GM12892 (cell line): Measurements from ENCODE around the gene FAM184B.
A peak's percentile ranks its signal among the peaks of the same experiment; 100 is the strongest.
"Not testable (repeated sequence)": the region's sequence is repeated elsewhere in the genome, so short reads cannot be mapped to it uniquely, and the experiment has no call there.

Experiments
- DNase-seq: peaks from one replicate; pipeline ENCODE4 v3.0.0; 2011; ENCODE audit not compliant: insufficient read length
- FAIRE-seq: peaks from 2 replicates; lab custom pipeline; 2011; peaks lifted over from hg19 to GRCh38; lab: Jason Lieb, UNC
- POLR2A ChIP-seq: IDR thresholded peaks from 2 replicates; pipeline ENCODE4 v1.6.1; 2011; ENCODE audit warnings: low read depth, low read length, control low read depth
- POLR2AphosphoS5 ChIP-seq: IDR thresholded peaks from 2 replicates; pipeline ENCODE4 v1.6.1; 2011; ENCODE audit warnings: low read depth, low read length, control low read depth
- TAF1 ChIP-seq: IDR thresholded peaks from 2 replicates; pipeline ENCODE4 v1.6.1; 2011; ENCODE audit warnings: low read depth, mild to moderate bottlenecking, control low read depth, low read length, borderline replicate concordance

FAM184B gene

DNA sequence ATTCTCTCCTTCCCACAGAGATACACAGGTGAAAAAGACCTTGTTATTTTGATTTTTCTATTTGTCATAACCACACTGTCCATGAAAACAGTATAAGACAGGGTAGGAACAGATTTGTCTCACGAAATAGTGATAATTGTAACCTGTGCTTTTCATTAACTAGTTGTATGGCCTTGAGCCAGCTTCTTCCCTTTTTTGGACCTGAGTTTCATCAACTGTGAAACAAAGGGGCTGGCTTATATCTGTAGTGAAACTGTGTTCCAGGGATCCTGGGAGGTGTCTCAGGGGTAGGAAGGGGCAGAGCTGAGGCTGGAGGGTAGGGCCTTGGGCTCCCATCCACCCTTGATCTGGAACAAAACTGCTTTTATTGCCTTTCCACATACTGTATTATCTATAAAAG, 116.1 kb downstream of the FAM184B start:
- DNase-seq (no peak), FAIRE-seq (no peak)
- no peak for TF ChIP-seq POLR2A

DNA sequence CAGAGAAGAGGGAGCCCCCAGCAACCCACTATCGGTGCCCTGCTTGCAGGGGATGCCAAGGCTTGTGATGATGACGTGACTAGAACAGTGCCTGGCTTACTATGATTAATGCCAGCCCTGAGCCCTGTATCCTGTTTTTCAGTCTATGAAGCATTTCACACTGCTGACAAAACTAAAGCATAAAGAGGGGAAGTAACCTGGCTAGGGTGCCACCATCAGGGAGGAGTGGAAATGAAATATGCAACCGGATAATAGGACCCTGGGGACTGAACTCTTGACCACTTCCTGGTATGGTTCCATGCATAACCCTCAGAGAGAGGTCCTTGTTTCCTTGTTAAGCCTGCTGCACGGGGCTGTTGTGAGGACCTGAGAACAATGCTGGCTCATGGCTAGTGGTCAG, 116.7 kb downstream of the FAM184B start:
- TF ChIP-seq TAF1 = no peak
- TF ChIP-seq POLR2AphosphoS5 = no peak
- no peak for TF ChIP-seq POLR2A
- DNase-seq (no peak), FAIRE-seq (peak; percentile 78)

DNA sequence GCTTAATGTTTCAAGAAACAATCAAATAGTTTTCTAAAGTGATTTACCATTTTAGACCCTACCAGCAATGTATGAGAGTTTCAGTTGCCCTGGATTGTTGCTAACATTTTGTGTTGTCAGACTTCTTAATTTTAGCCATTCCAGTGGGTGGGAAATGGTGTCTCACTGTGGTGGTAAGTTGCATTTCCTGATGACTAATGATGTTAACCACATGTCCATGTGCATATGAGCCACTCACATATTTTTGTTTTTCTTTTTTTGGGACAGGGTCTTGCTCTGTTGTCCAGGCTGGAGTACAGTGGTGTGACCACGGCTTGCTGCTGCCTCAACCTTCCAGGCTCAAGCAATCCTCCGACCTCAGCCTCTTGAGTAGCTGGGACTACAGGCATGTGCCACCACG, 118.7 kb downstream of the FAM184B start:
- no peak for DNase-seq
- TF ChIP-seq POLR2AphosphoS5 (no peak), TAF1 (no peak), POLR2A (no peak)
- no peak for FAIRE-seq

DNA sequence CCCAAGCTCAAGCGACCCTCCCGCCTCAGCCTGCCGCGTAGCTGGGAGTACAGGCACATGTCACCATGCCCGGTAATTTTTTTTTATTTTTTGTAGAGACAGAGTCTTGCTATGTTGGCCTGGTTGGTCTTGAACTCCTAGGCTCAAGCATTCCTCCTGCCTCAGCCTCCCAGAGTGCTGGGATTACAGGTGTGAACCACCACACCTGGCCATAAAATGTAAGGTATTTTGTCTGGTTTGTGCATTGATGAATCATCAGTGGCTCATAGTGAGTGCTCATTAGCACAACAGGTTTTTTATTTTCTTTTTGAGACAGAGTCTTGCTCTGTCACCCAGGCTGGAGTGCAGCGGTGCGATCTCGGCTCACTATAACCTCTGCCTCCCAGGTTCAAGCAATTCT, 122.2 kb downstream of the FAM184B start:
- DNase-seq, FAIRE-seq: not testable (repeated sequence)

DNA sequence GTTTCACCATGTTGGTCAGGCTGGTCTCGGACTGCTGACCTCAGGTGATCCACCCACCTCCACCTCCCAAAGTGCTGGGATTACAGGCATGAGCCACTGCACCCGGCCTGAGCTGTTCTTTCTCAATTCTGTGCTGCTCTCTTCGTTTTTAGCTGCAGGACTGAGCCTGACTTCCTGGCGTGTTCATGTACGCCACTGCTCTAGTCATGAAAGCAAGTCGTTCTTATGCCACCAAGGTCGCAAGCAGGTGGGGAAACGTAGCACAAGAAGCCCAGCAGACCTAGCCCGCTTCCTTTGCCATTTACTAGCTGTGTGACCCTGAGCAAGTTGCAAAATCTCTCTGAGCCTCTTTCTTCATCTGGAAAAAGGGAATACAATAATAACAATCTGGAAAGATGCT, 123.6 kb downstream of the FAM184B start:
- FAIRE-seq = no peak
- no peak for TF ChIP-seq POLR2A
- TF ChIP-seq TAF1 = no peak
- TF ChIP-seq POLR2AphosphoS5 = no peak

DNA sequence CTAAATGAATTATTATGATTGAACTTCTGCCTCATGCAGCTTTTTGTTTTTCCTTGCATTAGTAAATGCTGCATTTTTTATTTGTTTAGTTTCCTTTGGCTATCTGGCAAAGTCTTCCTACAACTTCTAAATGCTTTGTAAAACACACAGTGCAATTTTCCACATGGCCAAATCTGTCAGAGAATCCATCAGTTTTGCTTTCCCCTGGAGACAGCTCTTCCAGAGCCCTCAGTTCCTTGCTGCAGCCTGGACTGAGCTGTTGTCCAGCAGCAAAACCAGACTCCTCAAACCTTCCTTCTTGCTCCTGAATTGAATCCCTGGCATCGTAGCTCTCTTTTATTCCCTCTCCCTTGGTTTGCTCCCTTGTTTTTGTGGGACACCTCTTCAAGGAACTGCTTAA, 124.3 kb downstream of the FAM184B start:
- no peak for FAIRE-seq
- TF ChIP-seq POLR2A = no peak
- no peak for TF ChIP-seq TAF1
- no peak for TF ChIP-seq POLR2AphosphoS5
- DNase-seq = no peak

More for the DNA sequence above, 123.6 kb downstream of the FAM184B start:
- DNase-seq = no peak

DNA sequence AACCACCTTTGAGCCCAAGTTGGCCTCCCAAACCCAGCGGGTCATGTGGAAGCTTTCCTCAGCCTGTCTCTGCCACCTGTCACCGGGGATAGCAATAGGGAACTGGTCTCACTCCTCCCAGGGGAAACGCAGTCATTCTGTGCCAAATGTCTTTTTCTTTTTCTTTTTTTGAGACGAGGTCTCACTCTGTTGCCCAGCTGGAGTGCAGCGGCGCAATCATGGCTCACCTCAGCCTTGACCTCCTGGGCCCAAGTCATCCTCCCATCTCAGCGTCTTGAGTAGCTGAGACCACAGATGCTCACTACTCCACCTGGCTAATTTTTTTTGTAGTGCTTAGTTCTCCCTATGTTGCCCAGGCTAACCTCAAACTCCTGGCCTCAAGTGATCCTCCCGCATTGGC, 126.7 kb downstream of the FAM184B start:
- no peak for FAIRE-seq
- no peak for DNase-seq
- TF ChIP-seq POLR2A (no peak), TAF1 (no peak), POLR2AphosphoS5 (no peak)

DNA sequence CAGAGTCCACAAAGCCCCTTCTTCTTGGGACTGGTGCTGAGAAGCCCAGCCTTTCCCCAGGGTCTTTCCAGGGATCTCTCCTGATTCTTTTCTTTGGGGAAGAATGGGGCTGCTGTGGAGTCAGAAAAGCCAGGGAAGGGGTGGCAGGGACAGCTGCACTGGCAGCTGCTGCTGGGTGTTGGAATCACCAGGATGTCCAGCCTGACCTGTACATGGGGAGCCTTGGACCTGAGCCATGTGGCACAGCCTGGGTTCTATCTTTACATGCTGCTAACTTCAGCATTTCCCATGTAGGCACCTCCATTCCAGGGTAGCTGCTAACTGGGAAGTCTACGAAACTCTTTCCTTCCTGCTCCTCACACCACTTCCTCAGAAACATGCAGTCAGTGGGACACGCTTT, 131.0 kb downstream of the FAM184B start:
- FAIRE-seq (no peak), DNase-seq (no peak)
- TF ChIP-seq TAF1 (no peak), POLR2A (no peak), POLR2AphosphoS5 (no peak)

DNA sequence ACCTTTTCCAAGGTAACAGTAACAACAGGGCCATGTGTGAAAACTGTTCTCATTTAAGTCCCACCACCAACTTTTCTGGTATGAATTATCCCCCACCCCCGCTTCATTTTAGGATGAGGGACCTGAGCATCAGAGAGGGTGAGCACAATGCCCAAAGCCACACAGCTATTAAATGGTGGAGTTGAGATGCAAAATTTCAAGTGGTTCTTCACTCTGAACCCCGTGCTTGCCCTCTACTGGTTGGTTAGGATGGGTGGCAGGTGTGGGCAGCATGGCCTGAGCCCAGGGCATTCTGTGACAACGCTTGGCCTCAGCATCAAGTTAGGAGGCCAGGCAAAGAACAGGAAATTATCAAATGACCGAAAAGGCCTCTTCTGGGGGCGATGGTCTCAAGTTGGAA, 133.5 kb downstream of the FAM184B start:
- FAIRE-seq = no peak
- DNase-seq = no peak
- no peak for TF ChIP-seq POLR2AphosphoS5
- no peak for TF ChIP-seq POLR2A
- no peak for TF ChIP-seq TAF1

DNA sequence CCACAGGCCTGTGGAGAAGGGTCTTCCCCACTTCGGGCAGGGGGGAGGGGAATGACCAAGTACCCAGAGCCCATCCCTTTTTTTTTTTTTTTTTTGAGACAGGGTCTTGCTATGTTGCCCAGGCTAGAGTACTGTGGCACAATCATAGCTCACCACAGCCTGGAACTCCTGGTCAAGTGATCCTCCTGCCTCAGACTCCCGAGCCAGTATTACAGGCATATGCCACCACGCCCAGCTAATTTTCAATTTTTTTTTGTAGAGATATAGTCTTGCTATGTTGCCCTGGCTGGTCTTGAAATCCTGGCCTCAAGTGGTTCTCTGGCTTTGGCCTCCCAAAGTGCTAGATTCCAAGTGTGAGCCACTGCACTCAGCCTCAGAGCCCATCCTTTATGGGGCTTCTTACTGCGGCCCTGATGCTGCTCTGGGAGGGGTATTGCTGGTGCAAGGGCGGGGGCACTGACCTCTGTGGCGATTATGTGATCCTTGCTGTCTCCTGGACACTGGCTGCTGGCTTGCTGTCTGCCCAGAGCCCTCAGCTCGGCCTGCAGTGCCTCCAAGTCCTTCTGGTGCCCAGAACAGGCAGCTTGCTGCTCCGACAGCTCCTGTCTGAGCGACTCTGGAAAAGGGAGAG, 134.1 kb downstream of the FAM184B start:
- no peak for TF ChIP-seq TAF1
- no peak for TF ChIP-seq POLR2AphosphoS5
- no peak for TF ChIP-seq POLR2A
- FAIRE-seq (no peak), DNase-seq (no peak)

DNA sequence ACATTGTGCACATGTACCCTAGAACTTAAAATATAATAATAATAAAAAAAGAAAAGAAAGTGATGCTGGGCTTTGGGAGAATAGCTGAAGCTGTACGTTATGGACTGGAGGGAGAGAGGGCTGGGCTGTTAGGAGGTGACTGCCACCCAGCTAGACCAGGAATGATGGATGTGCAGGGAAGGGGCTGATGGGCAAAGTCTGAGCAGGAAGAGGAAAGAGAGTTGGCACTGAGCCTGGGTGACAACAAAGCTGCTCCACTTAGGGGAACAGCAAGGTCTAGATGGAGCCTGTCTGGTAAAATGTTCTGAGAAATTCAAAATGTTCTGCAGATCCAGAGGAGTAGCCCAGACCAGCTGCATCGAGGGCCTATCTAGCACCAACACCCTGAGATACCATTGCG, 134.7 kb downstream of the FAM184B start:
- no peak for TF ChIP-seq POLR2A
- TF ChIP-seq TAF1 = no peak
- TF ChIP-seq POLR2AphosphoS5 = no peak
- FAIRE-seq = no peak
- DNase-seq = no peak

DNA sequence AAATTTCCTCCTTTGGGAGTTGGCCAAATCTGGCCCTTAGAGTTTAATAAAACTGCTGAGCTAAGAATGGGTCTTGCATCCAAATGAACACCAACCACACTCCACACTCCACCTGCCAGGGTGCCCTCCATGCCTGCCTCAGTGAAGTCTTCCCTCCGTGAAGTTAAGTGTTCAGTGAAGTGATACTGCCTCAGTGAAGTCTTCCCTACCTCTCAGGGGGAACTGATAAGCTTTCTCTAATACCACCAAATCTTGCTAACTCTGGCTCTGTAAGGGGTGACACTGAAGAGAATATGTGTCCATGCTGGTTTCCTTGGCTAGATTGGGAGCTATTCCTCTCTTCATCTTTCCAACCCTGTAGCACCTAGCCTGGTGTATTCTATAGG, 139.0 kb downstream of the FAM184B start:
- FAIRE-seq = no peak
- no peak for DNase-seq
- TF ChIP-seq POLR2A = no peak
- TF ChIP-seq TAF1 = no peak
- no peak for TF ChIP-seq POLR2AphosphoS5

DNA sequence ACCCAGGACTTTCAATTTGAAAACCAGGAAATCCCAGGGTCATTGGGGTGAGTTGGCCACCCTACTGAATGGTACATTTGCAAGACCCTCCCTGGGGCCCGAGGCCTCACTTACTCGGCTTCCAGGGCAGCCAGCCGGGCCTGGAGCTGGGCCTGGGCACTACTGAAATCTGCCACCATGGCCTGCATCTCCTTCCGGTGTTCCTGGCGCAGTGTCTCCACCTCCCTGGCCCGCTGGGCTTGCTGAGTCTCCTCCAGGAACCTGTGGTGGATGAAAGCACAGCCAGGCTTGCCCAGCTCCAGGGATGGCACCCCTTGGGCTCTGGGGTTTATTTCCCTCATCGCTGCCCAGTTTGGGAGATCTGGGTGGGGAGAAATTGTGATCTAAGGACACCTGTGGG, 142.3 kb downstream of the FAM184B start:
- FAIRE-seq = no peak
- TF ChIP-seq TAF1 (no peak), POLR2AphosphoS5 (no peak), POLR2A (no peak)

More for the DNA sequence above, 142.3 kb downstream of the FAM184B start:
- no peak for DNase-seq
